Psoas muscle (tissue), 8 donors: Measurements from ENCODE around the gene ENTPD6. TPM values are rescaled to one million over a fixed set of nuclear protein-coding genes. Genes with fewer than 3 reads are reported as not detected.
A peak's percentile ranks its signal among the peaks of the same experiment; 100 is the strongest.

ENCODE experiments used
- ATAC-seq, 4 donors: fragments of 200-7000 bp; cut with Tn5 transposase; one replicate each; pipeline ENCODE4 v1.9.1; 2020; ENCODE audit warnings: moderate library complexity in 3 of 4, mild to moderate bottlenecking in 2 of 4
- DNase-seq, 2 donors: peaks; one replicate each; pipeline ENCODE4 v3.0.0-alpha.2; 2020
- H3K27ac ChIP-seq: fragments of 200-600 bp; one replicate; pipeline ENCODE4 v1.8.0; 2022
- H3K27me3 ChIP-seq, 3 donors: fragments of 200-600 bp in 1 of 3; one replicate each; pipeline versions ENCODE4 v1.6.1 to v1.8.0; 2013 to 2022; ENCODE audit warnings: low read length in 2 of 3, mild to moderate bottlenecking in 2 of 3, moderate library complexity in 1 of 3; ENCODE audit not compliant: insufficient read depth in 3 of 3
- H3K36me3 ChIP-seq, 2 donors: fragments of 200-600 bp in 1 of 2; one replicate each; pipeline versions ENCODE4 v1.6.1 to v1.8.0; 2013 to 2022; ENCODE audit warnings: low read depth in 1 of 2, mild to moderate bottlenecking in 1 of 2, moderate library complexity in 1 of 2; ENCODE audit not compliant: insufficient read depth in 1 of 2
- H3K4me1 ChIP-seq: fragments of 200-600 bp; one replicate; pipeline ENCODE4 v1.8.0; 2022
- H3K4me3 ChIP-seq: fragments of 200-600 bp; one replicate; pipeline ENCODE4 v1.8.0; 2022; ENCODE audit warnings: mild to moderate bottlenecking
- H3K9me3 ChIP-seq: fragments of 200-600 bp; one replicate; pipeline ENCODE4 v1.8.0; 2022
- WGBS, 3 donors: extraction: QIAGEN DNeasy Blood & Tissue Kit; methylation state at CpG; one replicate each; pipeline versions ENCODE4 v1.1.6 to v1.1.7; 2013; 5-methylcytosine and 5-hydroxymethylcytosine counted together
- intact Hi-C, 2 donors: fragments of 100-400 bp; cut with DNase I; formaldehyde crosslinking; loops; one replicate each; pipeline versions ENCODE4 v1.11.0 to v1.14.2; 2022
- polyA plus RNA-seq, 3 donors: library from polyadenylated mRNA; stranded (reverse); fragments of 200-250 nt; gene quantifications; one replicate each; pipeline ENCODE4 v1.2.3, GENCODE V29; 2013
- total RNA-seq, 4 donors: library from RNA; stranded (reverse); fragmentation: NEBNext Ultra II Directional in 2 of 4; extraction: Animal tissue kit (Norgen Biotek cat#: 25700) in 2 of 4; gene quantifications; one replicate each; pipeline versions ENCODE4 v1.2.1 to v1.2.4, GENCODE V29; 2021 to 2023
- TF ChIP-seq, protein P1 (sequence below): fragments of 200-600 bp; IDR thresholded peaks from one replicate; pipeline ENCODE4 v1.8.0; 2022; ENCODE audit warnings: antibody characterized with exemption
- donor health status: healthy with polysubstance abuse.
- donor health status: DM: no; HTN: no; CAD: no; lungs with moderate emphysema.
- donor health status: Bipolar disorder and iron deficiency.
- donor health status: healthy.
- donor health status: DM: yes; HTN: yes; CAD: no.
- donor health status: DM: no; HTN: no; CAD: no.
- donor health status: DM: no; HTN: no; CAD: no.
- donor health status: DM: yes; HTN: yes; CAD: no.

ENTPD6 gene
- total and polyA plus RNA-seq, 7 donors = 28.7 to 65.3 (median 38.9) TPM

DNA sequence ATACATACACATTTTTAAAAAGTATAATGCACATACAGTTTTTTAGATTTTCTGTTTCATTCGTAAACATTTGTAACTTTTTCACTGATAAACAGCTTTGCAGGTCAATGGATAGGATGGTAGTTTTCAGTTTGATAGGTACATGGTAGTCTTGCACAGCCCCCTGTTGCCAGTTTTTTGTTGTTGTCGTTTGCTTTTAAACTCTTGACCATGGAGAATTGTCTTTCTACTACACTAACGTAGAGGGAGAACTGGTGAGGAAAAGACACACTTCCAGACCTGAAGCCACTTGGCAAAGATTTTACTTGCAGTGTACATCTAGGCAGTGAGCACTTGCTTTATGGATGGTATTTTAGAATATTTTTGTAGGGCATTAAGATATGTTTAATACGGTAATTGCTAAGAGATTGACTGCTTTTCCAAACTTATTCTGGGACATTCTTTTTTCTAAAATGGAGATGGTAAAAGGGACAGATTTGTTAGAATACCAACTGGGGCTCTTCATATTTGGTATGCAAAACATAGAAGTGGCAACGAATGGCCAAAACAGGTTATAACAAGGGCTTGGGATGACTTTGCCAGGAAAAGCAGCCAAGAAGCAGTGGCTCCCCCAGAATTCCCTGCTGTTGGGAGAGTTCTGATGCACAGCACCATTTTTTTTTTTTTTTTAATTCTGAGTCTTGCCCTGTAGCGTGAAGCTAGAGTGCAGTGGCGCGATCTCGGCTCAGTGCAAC, 53.9 kb downstream of the ENTPD6 start:
- intact Hi-C loops = loop anchor here (5.0 kb wide), 1 partner anchor 52 kb away; the partner anchor contains the start of gene ENTPD6 (in 2 of the 2)
- TF ChIP-seq, protein P1, sequence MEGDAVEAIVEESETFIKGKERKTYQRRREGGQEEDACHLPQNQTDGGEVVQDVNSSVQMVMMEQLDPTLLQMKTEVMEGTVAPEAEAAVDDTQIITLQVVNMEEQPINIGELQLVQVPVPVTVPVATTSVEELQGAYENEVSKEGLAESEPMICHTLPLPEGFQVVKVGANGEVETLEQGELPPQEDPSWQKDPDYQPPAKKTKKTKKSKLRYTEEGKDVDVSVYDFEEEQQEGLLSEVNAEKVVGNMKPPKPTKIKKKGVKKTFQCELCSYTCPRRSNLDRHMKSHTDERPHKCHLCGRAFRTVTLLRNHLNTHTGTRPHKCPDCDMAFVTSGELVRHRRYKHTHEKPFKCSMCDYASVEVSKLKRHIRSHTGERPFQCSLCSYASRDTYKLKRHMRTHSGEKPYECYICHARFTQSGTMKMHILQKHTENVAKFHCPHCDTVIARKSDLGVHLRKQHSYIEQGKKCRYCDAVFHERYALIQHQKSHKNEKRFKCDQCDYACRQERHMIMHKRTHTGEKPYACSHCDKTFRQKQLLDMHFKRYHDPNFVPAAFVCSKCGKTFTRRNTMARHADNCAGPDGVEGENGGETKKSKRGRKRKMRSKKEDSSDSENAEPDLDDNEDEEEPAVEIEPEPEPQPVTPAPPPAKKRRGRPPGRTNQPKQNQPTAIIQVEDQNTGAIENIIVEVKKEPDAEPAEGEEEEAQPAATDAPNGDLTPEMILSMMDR = no peak
- Histone ChIP-seq H3K36me3 (no peaks in the 10 kb centered on the region), H3K27ac (no peak overlapping the region), H3K9me3 (no peaks in the 10 kb centered on the region), H3K27me3 (no peaks in the 10 kb centered on the region), H3K4me1 (peaks cover 23% of the 10 kb centered on the region), H3K4me3 (peak overlapping the region; percentile 75)
- DNase-seq = no peak
- no peak for ATAC-seq
- WGBS, 3 donors = 60 to 66% (median 60%) methylated on average over 9 of the region's 9 CpGs

DNA sequence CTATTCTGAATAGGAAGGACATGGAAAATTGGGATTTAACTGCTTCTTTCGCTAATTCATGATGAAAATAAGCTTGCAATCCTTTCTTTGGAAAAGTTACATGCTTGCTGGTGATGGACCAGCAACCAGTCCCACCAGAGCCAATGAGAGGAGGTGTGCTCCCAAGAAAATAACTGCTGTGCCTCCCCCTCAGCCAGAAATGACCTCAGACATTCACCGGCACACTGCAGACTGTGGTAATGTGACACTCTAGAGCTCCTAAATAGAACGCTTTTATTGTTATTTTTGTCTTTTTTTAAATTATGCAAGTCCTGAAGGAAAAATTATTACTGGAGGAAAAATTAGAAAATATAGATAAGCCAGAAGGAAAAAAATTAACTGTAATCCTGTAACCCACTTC, 55.0 kb downstream of the ENTPD6 start:
- Histone ChIP-seq H3K4me1 (peaks cover 28% of the 10 kb centered on the region), H3K4me3 (no peak overlapping the region), H3K27me3 (no peaks in the 10 kb centered on the region), H3K9me3 (no peaks in the 10 kb centered on the region), H3K36me3 (no peaks in the 10 kb centered on the region), H3K27ac (no peak overlapping the region)
- TF ChIP-seq, protein P1 = no peak
- intact Hi-C loops = loop anchor here in 1 of 2 donors (10.0 kb wide), 1 partner anchor 444 kb away; the partner anchor contains the start of gene ZNF337
- ATAC-seq (no peak), DNase-seq (no peak)
- WGBS, 3 donors = 63 to 85% (median 65%) methylated on average over 3 of the region's 3 CpGs

DNA sequence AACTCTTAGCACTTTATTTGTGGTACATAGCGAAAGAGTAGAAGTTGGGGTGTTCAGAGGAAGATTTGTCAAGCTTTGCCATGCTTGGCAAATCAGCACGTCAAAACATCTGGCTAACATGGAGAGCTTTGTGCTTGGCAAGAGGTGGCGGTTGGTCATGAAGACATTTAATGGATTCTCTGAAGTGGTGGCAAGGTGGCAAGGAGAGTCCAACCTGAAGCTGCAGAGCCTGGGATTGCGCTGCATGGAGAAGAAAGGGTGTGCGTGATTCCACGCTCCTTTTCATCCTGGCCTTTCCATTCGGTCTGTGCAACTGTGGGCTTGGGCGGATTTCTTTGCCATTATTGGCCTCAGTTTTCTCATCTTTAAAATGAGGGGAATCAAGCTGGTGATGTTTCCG, 55.5 kb downstream of the ENTPD6 start:
- Histone ChIP-seq H3K4me3 (no peak overlapping the region), H3K27me3 (no peaks in the 10 kb centered on the region), H3K27ac (no peak overlapping the region), H3K36me3 (no peaks in the 10 kb centered on the region), H3K4me1 (peaks cover 33% of the 10 kb centered on the region), H3K9me3 (no peaks in the 10 kb centered on the region)
- DNase-seq (no peak), ATAC-seq (no peak)
- TF ChIP-seq, protein P1 = no peak
- WGBS, 3 donors = 81 to 91% (median 88%) methylated on average over 9 of the region's 9 CpGs
- intact Hi-C loops = loop anchor here in 1 of 2 donors (10.0 kb wide), 1 partner anchor 444 kb away; the partner anchor contains the start of gene ZNF337

DNA sequence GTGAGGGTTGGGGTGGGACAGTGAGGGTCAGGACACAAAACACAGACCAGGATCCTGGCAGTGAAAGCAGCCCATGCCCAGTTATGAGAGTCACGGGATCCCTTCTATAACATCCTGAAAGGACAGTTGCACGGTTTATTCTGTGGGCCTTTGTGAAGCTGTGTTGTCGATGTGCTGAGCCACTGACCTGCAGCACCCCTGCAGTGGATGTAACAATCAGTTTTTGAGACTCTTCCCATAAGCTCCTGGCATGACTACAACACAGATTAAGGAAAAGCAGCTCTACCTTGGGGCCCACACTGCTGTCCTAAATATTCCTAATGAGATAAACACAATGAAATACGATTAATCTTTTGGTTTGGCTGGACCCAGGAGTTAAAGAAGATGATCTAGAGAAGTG, 56.0 kb downstream of the ENTPD6 start:
- Histone ChIP-seq H3K4me3 (no peak overlapping the region), H3K27ac (no peak overlapping the region)
- 70 to 85% (median 74%) methylated on average over 4 of the region's 4 CpGs for WGBS, 3 donors

More for the DNA sequence above, 56.0 kb downstream of the ENTPD6 start:
- no peaks in the 10 kb centered on the region for H3K9me3 ChIP-seq
- intact Hi-C loops = loop anchor here in 1 of 2 donors (10.0 kb wide), 1 partner anchor 443 kb away; the partner anchor contains the start of gene ZNF337
- no peaks in the 10 kb centered on the region for H3K27me3 ChIP-seq
- H3K36me3 ChIP-seq = no peaks in the 10 kb centered on the region
- TF ChIP-seq, protein P1 = no peak
- ATAC-seq (no peak), DNase-seq (no peak)
- H3K4me1 ChIP-seq = peaks cover 39% of the 10 kb centered on the region
